ENCODE data around the gene IL32.
"Not testable (repeated sequence)": the region's sequence is repeated elsewhere in the genome, so short reads cannot be mapped to it uniquely, and the experiment has no call there.

Gene IL32

DNA sequence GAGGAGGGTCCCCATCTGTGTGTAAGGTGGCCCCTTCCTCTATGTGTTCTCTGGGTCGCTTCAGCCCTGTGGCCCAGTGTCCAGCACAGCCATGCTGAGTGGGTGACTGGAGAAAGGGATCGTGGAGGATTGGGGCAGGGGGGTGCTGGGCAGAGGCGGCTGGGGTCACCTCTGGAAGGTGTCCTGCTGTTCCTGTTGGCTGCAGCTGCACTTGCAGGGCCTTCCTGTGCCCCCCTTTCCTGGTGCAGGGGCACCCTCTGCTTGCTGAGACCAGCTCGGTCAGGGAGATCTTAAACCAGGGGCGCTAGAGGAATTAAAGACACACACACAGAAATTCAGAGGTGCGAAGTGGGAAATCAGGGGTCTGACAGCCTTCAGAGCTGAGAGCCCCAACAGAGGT, 11.1 kb downstream of the IL32 start:
- no peak for DNase-seq (ENCODE audit: low read depth)
- no peak overlapping the region for H3K4me3 ChIP-seq (ENCODE audit: low read length)
- no peak for TF ChIP-seq CTCF (conservative IDR thresholded peaks at IDR 0.05; ENCODE audit: low read length)

- no peak overlapping the region for H3K4me3 ChIP-seq (ENCODE audit: low read length)
- DNase-seq (ENCODE audit: low read depth) = no peak
- TF ChIP-seq CTCF (conservative IDR thresholded peaks at IDR 0.05; ENCODE audit: low read length) = no peak
Measured at GRCh38 chr16:3080024-3080423, 14.6 kb downstream of the IL32 start.

GRCh38 chr16:3081957-3082356, 16.5 kb downstream of the IL32 start:
- H3K4me3 ChIP-seq (ENCODE audit: low read length); DNase-seq (ENCODE audit: low read depth): not testable (repeated sequence)

DNA sequence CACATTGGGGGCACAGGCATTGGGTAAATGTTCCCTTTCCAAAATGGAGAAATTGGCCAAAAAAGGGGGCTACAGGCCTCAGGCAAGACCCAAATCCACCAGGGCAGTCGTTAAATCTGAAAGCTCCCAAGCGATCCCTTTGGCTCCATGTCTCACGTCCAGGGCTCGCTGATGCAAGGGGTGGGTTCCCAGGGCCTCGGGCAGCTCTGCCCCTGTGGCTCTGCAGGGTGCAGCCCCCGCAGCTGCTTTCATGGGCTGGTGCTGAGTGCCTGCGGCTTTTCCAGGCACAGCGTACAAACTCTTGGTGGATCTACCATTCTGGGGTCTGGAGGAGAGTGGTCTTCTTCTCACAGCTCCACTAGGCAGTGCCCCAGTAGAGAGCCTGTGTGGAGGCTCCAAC, 18.0 kb downstream of the IL32 start:
- DNase-seq (ENCODE audit: low read depth); H3K4me3 ChIP-seq (ENCODE audit: low read length): not testable (repeated sequence)

DNA sequence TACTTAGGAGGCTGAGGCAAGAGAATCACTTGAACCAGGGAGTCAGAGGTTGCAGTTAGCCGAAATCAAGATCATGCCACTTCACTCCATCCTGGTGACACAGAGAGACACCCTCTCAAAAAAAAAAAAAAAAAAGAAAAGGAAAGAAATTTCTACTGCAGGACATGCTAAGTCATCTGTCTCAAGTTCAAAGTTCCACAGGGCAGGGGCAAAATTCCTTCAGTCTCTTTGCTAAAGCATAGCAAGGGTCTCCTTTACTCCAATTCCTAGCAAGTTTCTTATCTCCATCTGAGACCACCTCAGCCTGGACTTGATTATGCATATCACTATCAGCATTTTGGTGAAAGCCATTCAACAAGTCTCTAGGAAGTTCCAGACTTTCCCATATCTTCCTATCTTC, 19.1 kb downstream of the IL32 start:
- no peak for DNase-seq (ENCODE audit: low read depth)
- TF ChIP-seq CTCF (conservative IDR thresholded peaks at IDR 0.05; ENCODE audit: low read length) = no peak
- H3K4me3 ChIP-seq (ENCODE audit: low read length) = no peak overlapping the region

DNA sequence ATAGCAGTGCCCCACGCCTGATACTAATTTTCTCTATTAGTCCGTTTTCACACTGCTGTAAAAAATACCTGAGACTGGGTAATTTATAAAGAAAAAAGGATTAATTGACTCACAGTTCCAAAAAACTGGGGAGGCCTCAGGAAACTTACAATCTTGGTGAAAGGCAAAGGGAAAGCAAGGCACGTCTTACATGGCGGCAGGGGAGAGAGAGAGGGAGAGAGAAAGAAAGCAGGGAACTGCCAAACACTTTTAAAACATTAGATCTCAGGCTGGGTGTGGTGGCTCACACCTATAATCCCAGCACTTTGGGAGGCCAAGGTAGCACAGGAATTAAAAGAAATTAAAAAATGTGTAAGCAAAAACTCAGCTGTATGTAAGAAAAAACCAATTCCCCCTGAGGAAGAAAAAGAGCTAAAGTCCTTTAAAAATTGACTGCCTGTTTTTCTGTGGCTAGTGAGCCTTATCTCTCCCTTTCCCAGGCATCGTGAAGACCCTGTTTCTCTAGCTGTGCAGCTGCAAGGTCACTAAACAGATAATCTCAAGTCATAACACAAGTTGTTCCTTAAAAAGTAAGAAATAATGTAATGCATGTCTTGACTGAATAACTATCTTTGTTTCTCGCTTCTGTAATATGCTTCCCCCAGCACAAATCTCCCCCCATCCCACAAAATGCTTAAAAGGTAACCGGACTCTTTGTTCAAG, 19.7 kb downstream of the IL32 start:
- no peak overlapping the region for H3K4me3 ChIP-seq (ENCODE audit: low read length)
- TF ChIP-seq CTCF (conservative IDR thresholded peaks at IDR 0.05; ENCODE audit: low read length) = no peak
- no peak for DNase-seq (ENCODE audit: low read depth)

DNA sequence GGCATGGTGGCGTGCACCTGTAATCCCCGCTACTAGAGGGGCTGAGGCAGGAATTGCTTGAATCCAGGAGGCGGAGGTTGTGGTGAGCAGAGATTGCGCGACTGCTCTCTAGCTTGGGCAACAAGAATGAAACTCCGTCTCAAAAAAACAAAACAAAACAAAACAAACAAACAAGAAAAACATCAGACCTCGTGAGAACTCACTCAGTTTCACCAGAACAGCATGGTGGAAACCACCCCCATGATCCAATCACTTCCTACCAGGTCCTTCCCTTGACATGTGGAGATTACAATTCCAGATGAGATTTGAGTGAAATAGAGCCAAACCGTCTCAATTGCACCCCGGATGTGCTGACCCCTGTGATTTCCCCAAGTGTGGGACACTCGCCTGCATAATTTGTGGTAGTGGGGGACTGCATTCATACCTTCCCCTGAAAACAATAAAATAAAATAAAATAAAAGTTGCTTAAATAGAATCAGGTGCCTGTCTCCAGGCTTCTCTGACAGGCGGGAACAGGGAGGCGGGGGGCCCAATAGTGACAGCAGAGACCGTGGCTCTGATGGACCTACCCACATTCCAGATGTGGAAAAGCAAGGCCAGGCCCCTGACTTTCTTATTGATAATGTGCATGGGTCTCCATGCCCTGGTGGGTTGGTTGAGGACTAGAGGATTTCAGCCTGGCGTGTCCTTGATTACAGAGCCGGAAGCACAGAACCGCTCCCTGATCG, 20.6 kb downstream of the IL32 start:
- H3K4me3 ChIP-seq (ENCODE audit: low read length) = no peak overlapping the region
- no peak for TF ChIP-seq CTCF (conservative IDR thresholded peaks at IDR 0.05; ENCODE audit: low read length)
- DNase-seq (ENCODE audit: low read depth) = no peak

DNA sequence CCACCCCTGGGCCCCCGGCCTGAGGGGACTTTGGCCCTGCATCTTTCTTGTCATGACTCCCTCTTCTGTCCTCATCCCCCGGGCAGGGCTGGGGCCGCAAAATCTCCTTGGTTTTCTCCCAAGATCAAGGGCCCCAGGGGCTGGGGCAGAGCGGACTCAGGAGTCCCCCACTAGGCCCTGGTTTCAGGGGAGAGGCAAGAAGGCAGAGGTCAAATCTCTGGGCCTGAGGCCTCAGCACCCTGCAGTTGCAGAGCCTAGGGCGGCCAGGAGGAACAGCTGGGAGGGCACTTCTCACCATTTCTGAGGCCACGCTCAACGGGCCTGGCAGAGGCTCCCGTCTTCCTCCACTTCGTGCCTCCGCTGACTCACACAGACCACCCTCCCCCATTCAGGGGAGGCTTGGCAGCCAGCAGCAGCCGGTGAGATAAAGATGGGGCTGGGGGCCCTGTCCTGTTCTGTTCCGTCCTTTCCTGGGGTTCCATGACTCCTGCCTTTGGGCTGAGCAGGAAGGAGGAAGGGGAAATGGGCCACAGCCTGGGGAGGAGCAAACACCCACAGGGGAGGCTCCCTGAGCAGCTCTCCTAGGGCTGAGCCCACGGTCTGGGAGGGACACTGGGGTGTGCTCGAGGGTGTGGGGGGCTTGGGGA, 21.3 kb downstream of the IL32 start:
- TF ChIP-seq CTCF (conservative IDR thresholded peaks at IDR 0.05; ENCODE audit: low read length) = no peak
- DNase-seq (ENCODE audit: low read depth) = no peak
- no peak overlapping the region for H3K4me3 ChIP-seq (ENCODE audit: low read length)
